Measurements from ENCODE around the gene FIBCD1.

DNA sequence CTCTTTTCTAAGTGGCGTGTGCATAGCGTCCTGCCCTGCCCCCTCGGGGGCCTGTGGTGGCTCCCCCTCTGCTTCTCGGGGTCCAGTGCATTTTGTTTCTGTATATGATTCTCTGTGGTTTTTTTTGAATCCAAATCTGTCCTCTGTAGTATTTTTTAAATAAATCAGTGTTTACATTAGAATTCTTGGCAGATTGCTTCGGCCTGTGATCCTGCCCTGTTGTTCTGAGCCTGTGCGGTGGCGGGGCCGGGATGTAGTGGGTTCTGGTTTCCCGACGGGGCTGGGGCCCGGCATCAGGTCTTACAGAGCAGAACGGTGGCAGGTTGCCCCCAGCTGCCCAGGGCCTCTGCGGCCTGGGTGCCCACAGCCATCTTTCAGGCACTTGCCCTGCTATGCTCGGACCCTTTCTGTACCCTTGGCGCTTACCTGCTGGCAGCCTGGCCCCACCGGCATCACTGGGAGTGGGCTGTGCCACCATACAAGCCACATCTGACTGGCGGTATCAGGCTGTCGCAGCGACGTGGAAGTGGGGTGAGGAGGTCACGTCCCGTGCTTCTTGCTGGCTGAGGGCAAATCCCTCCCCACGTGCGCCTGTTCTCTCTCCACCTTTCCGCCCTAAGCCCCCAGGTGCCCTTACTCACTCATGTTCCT is 51.4 kb downstream of the FIBCD1 start:
- TF ChIP-seq, protein P1, sequence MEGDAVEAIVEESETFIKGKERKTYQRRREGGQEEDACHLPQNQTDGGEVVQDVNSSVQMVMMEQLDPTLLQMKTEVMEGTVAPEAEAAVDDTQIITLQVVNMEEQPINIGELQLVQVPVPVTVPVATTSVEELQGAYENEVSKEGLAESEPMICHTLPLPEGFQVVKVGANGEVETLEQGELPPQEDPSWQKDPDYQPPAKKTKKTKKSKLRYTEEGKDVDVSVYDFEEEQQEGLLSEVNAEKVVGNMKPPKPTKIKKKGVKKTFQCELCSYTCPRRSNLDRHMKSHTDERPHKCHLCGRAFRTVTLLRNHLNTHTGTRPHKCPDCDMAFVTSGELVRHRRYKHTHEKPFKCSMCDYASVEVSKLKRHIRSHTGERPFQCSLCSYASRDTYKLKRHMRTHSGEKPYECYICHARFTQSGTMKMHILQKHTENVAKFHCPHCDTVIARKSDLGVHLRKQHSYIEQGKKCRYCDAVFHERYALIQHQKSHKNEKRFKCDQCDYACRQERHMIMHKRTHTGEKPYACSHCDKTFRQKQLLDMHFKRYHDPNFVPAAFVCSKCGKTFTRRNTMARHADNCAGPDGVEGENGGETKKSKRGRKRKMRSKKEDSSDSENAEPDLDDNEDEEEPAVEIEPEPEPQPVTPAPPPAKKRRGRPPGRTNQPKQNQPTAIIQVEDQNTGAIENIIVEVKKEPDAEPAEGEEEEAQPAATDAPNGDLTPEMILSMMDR (IDR thresholded peaks at IDR 0.05): no peak
- TF ChIP-seq POLR2A (IDR thresholded peaks at IDR 0.05) (no peak), POLR2AphosphoS5 (IDR thresholded peaks at IDR 0.05) (no peak), EP300 (IDR thresholded peaks at IDR 0.05) (no peak)

Measured in suprapubic skin (tissue), 4 donors.